GM12891 (cell line): ENCODE data around the gene DIP2C.
A peak's percentile ranks its signal among the peaks of the same experiment; 100 is the strongest.

ENCODE experiments used
- DNase-seq: peaks from one replicate; pipeline ENCODE4 v3.0.0; 2011; ENCODE audit warnings: low spot score; ENCODE audit not compliant: insufficient read length
- FAIRE-seq: peaks from 2 replicates; lab custom pipeline; 2011; peaks lifted over from hg19 to GRCh38; lab: Jason Lieb, UNC
- PAX5 ChIP-seq: IDR thresholded peaks from 2 replicates; pipeline ENCODE4 v1.6.1; 2011; ENCODE audit warnings: low read length, moderate library complexity, mild to moderate bottlenecking; ENCODE audit not compliant: insufficient read depth, severe bottlenecking
- POLR2A ChIP-seq: IDR thresholded peaks from 2 replicates; pipeline ENCODE4 v1.6.1; 2011; ENCODE audit warnings: low read depth, low read length, control low read depth
- POLR2AphosphoS5 ChIP-seq: IDR thresholded peaks from 2 replicates; pipeline ENCODE4 v1.6.1; 2011; ENCODE audit warnings: low read depth, low read length, control low read depth
- POU2F2 ChIP-seq: IDR thresholded peaks from 2 replicates; pipeline ENCODE4 v1.6.1; 2011; ENCODE audit warnings: low read depth, mild to moderate bottlenecking, control low read depth, low read length, moderate library complexity
- SPI1 ChIP-seq: IDR thresholded peaks from 2 replicates; pipeline ENCODE4 v1.6.1; 2011; ENCODE audit warnings: low read depth, low read length, control low read depth
- TAF1 ChIP-seq: IDR thresholded peaks from 2 replicates; pipeline ENCODE4 v1.6.1; 2011; ENCODE audit warnings: low read depth, low read length, control low read depth

Gene DIP2C

GRCh38 chr10:299969-300368 lies 389.5 kb downstream of the DIP2C start:
- DNase-seq (no peak), FAIRE-seq (peak; percentile 80)
- TF ChIP-seq SPI1, result peak; percentile 73
- no peak for TF ChIP-seq POLR2A
- no peak for TF ChIP-seq POU2F2
- TF ChIP-seq PAX5, result no peak

GRCh38 chr10:299512-299911 lies 390.0 kb downstream of the DIP2C start:
- DNase-seq (no peak), FAIRE-seq (no peak)
- TF ChIP-seq POU2F2, result no peak
- TF ChIP-seq TAF1, result no peak
- TF ChIP-seq POLR2A, result no peak

- FAIRE-seq (no peak), DNase-seq (no peak)
- TF ChIP-seq SPI1 (no peak), PAX5 (no peak), POLR2A (no peak), POLR2AphosphoS5 (no peak), POU2F2 (no peak), TAF1 (no peak)
These were observed 391.4 kb downstream of the DIP2C start for GRCh38 chr10:298033-298432.

- TF ChIP-seq POU2F2, result no peak
- TF ChIP-seq POLR2AphosphoS5, result no peak
- no peak for TF ChIP-seq TAF1
- no peak for TF ChIP-seq SPI1
- TF ChIP-seq POLR2A, result no peak
- no peak for TF ChIP-seq PAX5
- DNase-seq (no peak), FAIRE-seq (no peak)
These were observed 391.9 kb downstream of the DIP2C start for GRCh38 chr10:297567-297966.

- TF ChIP-seq POLR2A, result no peak
- no peak for TF ChIP-seq POU2F2
- no peak for TF ChIP-seq SPI1
- TF ChIP-seq POLR2AphosphoS5, result no peak
- no peak for TF ChIP-seq PAX5
- no peak for TF ChIP-seq TAF1
- DNase-seq (no peak), FAIRE-seq (peak; percentile 31)
These were observed 395.8 kb downstream of the DIP2C start for GRCh38 chr10:293636-294035.

GRCh38 chr10:290026-290725 lies 399.3 kb downstream of the DIP2C start:
- TF ChIP-seq TAF1, result no peak

GRCh38 chr10:289581-289980 lies 399.9 kb downstream of the DIP2C start:
- FAIRE-seq (no peak), DNase-seq (no peak)
- no peak for TF ChIP-seq POLR2A
- no peak for TF ChIP-seq PAX5
- TF ChIP-seq TAF1, result no peak
- TF ChIP-seq SPI1, result no peak
- no peak for TF ChIP-seq POU2F2
- TF ChIP-seq POLR2AphosphoS5, result no peak

More at GRCh38 chr10:290026-290725, 399.3 kb downstream of the DIP2C start:
- FAIRE-seq (no peak), DNase-seq (no peak)

GRCh38 chr10:288316-289200 lies 400.9 kb downstream of the DIP2C start:
- TF ChIP-seq POLR2A (no peak), SPI1 (no peak), POLR2AphosphoS5 (no peak), POU2F2 (no peak), PAX5 (no peak), TAF1 (no peak)
- DNase-seq (no peak), FAIRE-seq (no peak)

- no peak for FAIRE-seq
- DNase-seq, result no peak
These were observed 401.7 kb downstream of the DIP2C start for GRCh38 chr10:287814-288213.

More at GRCh38 chr10:287814-288213, 401.7 kb downstream of the DIP2C start:
- TF ChIP-seq POLR2AphosphoS5 (no peak), TAF1 (no peak), POU2F2 (no peak), POLR2A (no peak), SPI1 (no peak)
